Muscle layer of colon (tissue), 2 donors: ENCODE results near the gene PEX6.
"Not testable (repeated sequence)": the region's sequence is repeated elsewhere in the genome, so short reads cannot be mapped to it uniquely, and the experiment has no call there.

ENCODE experiments used
- H3K27ac ChIP-seq: one replicate; pipeline ENCODE4 v1.7.0; 2013; ENCODE audit warnings: low read depth, mild to moderate bottlenecking, low read length, moderate library complexity
- H3K27me3 ChIP-seq, 2 donors: one replicate each; pipeline ENCODE4 v1.7.0; 2013; ENCODE audit warnings: low read length in 2 of 2, mild to moderate bottlenecking in 2 of 2; ENCODE audit not compliant: insufficient read depth in 2 of 2, control insufficient read depth in 1 of 2
- H3K36me3 ChIP-seq: one replicate; pipeline ENCODE4 v1.7.0; 2013; ENCODE audit warnings: mild to moderate bottlenecking, low read length; ENCODE audit not compliant: insufficient read depth
- H3K4me1 ChIP-seq: one replicate; pipeline ENCODE4 v1.7.0; 2013; ENCODE audit warnings: mild to moderate bottlenecking, low read length; ENCODE audit not compliant: insufficient read depth
- H3K4me3 ChIP-seq, 2 donors: one replicate each; pipeline ENCODE4 v1.7.0; 2013; ENCODE audit warnings: low read length in 2 of 2, low read depth in 1 of 2, mild to moderate bottlenecking in 1 of 2, moderate library complexity in 1 of 2
- H3K9ac ChIP-seq: one replicate; pipeline ENCODE4 v1.7.0; 2013; ENCODE audit warnings: low read length
- H3K9me3 ChIP-seq: one replicate; pipeline ENCODE4 v1.7.0; 2013; ENCODE audit warnings: mild to moderate bottlenecking, low read length
- donor health status: abdominal sarcoma.
- donor health status: Adenocarcinoma of cecum.

Gene PEX6

DNA sequence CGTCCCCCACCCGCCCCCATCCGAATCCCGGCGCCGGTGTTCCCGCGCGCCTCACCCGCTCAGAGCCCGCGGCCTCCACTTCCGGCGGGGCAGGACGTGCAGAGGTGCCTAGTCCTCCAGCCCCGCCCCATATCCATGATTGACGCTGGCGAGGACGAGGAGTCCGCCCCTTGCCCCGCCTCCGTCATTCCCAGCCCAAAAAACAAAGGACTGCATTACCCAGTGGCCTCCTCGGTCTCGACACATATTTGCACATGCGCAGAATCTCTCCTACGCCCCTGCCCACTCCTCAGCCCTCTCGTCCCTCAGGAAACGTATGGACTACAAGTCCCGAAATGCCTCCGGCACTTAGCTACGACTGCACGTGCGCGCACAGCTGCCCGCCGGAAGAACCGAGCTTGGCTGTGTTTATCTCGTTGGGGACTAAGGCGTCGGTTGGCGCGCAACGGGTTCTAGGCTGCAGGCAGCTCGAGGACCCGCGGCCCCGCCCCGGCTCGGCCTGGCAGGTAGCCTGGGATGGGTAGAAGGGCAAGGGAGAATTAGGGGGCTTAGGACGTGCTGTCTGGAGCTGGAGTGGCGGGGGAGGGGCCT is 35.0 kb upstream of the PEX6 start, which contains the start of the genes KLHDC3 and MEA1:
Gene KLHDC3 (plus strand): TSS at position 407 of the 591 bp plus-strand sequence. CDS start 2,944 bp downstream, outside the sequence.
Gene MEA1 (minus strand): TSS at position 104 of the 591 bp plus-strand sequence. CDS start 133 bp downstream, outside the sequence.
- Histone ChIP-seq H3K27me3 (no peaks in the 10 kb centered on the region), H3K27ac (peak within 1 kb of the TSS; percentile 78), H3K4me3 (peak within 1 kb of the TSS; percentile 75 to 89), H3K4me1 (peaks cover 39% of the 10 kb centered on the region), H3K9me3 (no peaks in the 10 kb centered on the region), H3K9ac (peak within 1 kb of the TSS; percentile 85), H3K36me3 (peaks cover 46% of the 10 kb centered on the region)

GRCh38 chr6:43013097-43013842 is 34.3 kb upstream of the PEX6 start:
- Histone ChIP-seq H3K27me3 (no peaks in the 10 kb centered on the region), H3K36me3 (peaks cover 46% of the 10 kb centered on the region), H3K4me3 (peak overlapping the region; percentile 50 to 89), H3K4me1 (peaks cover 39% of the 10 kb centered on the region), H3K9me3 (no peaks in the 10 kb centered on the region), H3K9ac (peak overlapping the region; percentile 72), H3K27ac (peak overlapping the region; percentile 78)

DNA sequence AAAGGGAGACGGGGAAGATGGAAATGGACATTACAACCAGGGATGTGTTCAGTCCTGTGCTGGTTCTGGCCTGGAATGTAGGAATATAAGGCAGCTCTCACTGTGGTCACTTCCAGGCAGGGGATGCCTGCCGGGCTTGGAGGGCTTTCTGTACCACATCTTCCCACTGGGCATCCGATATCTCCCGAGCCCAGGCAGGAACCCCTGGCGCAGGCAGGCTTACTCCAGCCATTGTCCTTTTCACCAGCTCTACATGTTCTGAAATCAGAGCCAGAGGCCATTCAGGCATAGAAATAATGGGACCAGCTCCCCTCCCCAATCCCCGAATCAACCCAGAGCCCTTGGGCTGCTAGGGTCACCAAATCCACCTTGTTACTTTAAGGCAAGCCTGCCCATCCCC is 33.4 kb upstream of the PEX6 start:
- Histone ChIP-seq H3K9ac (peak overlapping the region; percentile 72), H3K27ac (no peak overlapping the region), H3K9me3 (no peaks in the 10 kb centered on the region), H3K36me3 (peaks cover 48% of the 10 kb centered on the region), H3K4me3 (no peak overlapping the region), H3K4me1 (peaks cover 39% of the 10 kb centered on the region), H3K27me3 (no peaks in the 10 kb centered on the region)

DNA sequence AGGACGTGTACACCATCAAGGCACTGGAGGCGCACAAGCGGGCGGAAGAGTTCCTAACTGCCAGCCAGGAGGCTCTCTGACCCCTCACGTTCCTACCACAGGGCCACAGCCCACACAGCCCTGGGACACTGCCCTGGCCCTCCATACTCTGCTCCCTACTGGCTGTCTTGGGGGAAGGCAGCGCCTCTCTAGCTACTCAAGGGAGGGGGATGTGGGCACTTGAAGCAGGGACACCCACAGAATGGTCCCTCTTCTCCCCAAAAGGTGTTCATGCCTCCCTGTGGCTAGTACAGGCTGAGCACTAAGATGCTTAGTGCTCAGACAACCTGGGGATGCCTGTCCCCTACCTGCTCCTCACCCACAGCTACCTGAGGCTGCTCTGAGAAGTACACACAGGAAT is 32.2 kb upstream of the PEX6 start:
- H3K4me3 ChIP-seq = no peak overlapping the region
- H3K9me3 ChIP-seq = no peaks in the 10 kb centered on the region
- H3K27me3 ChIP-seq = no peaks in the 10 kb centered on the region
- no peak overlapping the region for H3K9ac ChIP-seq
- no peak overlapping the region for H3K27ac ChIP-seq
- peaks cover 28% of the 10 kb centered on the region for H3K4me1 ChIP-seq
- peaks cover 57% of the 10 kb centered on the region for H3K36me3 ChIP-seq

DNA sequence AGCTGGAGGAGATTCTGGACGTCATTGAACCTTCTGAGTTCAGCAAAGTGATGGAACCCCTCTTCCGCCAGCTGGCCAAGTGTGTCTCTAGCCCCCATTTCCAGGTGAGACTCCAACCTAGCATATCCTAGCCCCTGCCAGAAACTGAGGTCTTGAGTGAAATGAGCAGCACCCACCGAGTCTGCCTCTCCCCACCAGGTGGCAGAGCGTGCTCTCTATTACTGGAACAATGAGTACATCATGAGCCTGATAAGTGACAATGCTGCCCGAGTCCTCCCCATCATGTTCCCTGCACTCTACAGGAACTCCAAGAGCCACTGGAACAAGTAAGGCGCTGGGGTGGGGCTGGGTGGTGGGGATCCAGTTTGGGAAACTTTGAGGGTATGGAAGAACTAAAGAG is 30.1 kb upstream of the PEX6 start:
- Histone ChIP-seq H3K4me1 (peaks cover 12% of the 10 kb centered on the region), H3K27me3 (no peaks in the 10 kb centered on the region), H3K27ac (no peak overlapping the region), H3K4me3 (no peak overlapping the region), H3K9me3 (no peaks in the 10 kb centered on the region), H3K9ac (no peak overlapping the region), H3K36me3 (peaks cover 63% of the 10 kb centered on the region)

DNA sequence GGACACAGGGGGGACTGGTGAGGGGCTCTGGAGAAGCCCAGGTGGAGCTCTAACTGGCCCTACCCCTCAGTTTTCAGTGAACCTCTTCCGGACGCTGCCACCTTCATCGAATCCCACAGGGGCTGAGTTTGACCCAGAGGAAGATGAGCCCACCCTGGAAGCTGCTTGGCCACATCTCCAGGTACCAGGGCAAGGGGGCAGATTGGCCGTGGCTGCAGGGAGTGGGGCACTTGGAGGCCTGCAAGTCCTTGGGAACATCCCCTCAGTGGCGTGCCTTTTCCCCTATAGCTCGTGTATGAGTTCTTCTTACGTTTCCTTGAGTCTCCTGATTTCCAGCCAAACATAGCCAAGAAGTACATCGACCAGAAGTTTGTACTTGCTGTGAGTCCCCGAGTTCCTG is 28.1 kb upstream of the PEX6 start:
- H3K4me1 ChIP-seq = no peaks in the 10 kb centered on the region
- no peak overlapping the region for H3K9ac ChIP-seq
- H3K27me3 ChIP-seq = no peaks in the 10 kb centered on the region
- no peak overlapping the region for H3K27ac ChIP-seq
- no peaks in the 10 kb centered on the region for H3K9me3 ChIP-seq
- peaks cover 62% of the 10 kb centered on the region for H3K36me3 ChIP-seq
- no peak overlapping the region for H3K4me3 ChIP-seq

GRCh38 chr6:43006251-43006650 is 27.3 kb upstream of the PEX6 start:
- Histone ChIP-seq H3K4me3 (no peak overlapping the region), H3K27ac (no peak overlapping the region), H3K9ac (no peak overlapping the region), H3K4me1 (no peaks in the 10 kb centered on the region), H3K36me3 (peaks cover 53% of the 10 kb centered on the region), H3K9me3 (no peaks in the 10 kb centered on the region), H3K27me3 (no peaks in the 10 kb centered on the region)

DNA sequence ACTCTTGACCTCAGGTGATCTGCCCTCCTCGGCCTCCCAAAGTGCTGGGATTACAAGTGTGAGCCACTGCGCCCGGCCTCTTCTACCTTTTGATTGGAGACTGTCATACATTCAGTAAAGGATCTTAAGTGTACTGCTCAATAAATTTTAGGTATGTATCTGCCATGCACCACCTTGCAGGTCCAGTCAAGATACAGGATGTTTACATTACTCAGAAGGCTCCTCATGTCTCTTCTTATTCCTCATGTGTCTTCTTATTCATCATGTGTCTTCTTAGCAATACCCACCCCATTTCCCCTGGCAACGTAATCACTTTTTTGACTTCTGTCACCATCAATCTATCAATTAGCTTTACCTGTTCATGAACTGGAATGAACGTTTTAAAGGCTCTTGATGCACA is 26.9 kb upstream of the PEX6 start:
- Histone ChIP-seq H3K9ac (no peak overlapping the region), H3K9me3 (no peaks in the 10 kb centered on the region), H3K4me3 (no peak overlapping the region), H3K36me3 (peaks cover 49% of the 10 kb centered on the region), H3K27me3 (no peaks in the 10 kb centered on the region), H3K27ac (no peak overlapping the region), H3K4me1 (no peaks in the 10 kb centered on the region)

DNA sequence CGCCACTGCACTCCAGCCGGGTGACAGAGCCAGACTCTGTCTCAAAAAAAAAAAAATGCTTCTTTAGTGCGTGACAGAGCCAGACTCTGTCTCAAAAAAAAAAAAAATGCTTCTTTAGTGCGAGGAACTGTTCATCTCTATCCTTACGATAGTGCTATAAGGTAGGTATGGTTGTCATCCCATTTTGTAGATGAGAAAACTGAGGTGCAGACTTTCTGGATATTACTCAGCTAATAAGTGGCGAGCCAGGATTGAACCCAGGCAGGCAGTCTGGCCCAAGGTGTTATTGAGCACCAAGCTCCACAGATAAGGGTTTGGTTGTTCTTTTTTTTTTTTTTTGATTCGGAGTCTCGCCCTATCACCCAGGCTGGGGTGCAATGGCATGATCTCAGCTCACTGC is 22.9 kb upstream of the PEX6 start:
- Histone ChIP-seq H3K4me3 (no peak overlapping the region), H3K36me3 (peaks cover 10% of the 10 kb centered on the region), H3K27me3 (no peaks in the 10 kb centered on the region), H3K4me1 (no peaks in the 10 kb centered on the region), H3K9me3 (no peaks in the 10 kb centered on the region), H3K27ac (no peak overlapping the region), H3K9ac (no peak overlapping the region)

DNA sequence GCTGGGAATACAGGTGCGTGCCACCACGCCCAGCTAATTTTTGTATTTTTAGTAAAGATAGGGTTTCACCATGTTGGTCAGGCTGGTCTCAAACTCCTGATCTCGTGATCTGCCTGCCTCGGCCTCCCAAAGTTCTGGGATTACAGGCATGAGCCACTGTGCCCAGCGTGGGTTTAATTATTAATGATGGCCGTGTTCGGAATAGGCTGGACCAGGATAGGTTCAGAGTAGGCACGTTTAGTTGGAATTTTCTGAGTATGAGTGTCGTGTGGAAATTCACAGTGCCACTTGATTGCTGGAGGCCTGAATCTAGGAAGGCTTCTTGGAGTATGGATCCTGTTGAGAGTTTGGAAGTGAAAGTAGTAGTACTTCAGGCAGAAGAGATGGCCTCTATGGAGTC is 19.2 kb upstream of the PEX6 start:
- H3K27ac ChIP-seq, H3K27me3 ChIP-seq, H3K36me3 ChIP-seq, H3K9me3 ChIP-seq, H3K9ac ChIP-seq, H3K4me1 ChIP-seq, H3K4me3 ChIP-seq: not testable (repeated sequence)

DNA sequence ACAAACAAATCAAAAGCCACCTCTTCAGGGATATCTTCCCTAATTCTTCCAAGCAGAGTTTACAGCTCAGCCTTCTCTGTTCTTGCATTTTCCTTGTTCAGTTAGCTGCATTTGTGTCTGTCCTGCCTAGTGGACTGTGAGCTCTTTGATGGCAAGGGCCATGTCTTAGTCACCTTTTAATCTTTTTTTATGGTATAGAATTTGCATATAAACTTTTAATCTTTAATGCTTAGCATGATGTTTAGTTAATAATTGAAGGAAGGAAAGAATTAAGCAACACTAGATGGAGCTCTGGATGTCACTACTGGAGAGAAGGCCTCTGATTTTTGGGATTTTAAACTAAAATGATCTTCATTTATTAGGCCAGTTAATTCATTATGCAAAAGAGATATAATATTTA is 17.5 kb upstream of the PEX6 start:
- H3K27me3 ChIP-seq = no peaks in the 10 kb centered on the region
- H3K9ac ChIP-seq = no peak overlapping the region
- H3K27ac ChIP-seq = no peak overlapping the region
- no peak overlapping the region for H3K4me3 ChIP-seq
- no peaks in the 10 kb centered on the region for H3K4me1 ChIP-seq
- no peaks in the 10 kb centered on the region for H3K9me3 ChIP-seq
- H3K36me3 ChIP-seq = peaks cover 2% of the 10 kb centered on the region

DNA sequence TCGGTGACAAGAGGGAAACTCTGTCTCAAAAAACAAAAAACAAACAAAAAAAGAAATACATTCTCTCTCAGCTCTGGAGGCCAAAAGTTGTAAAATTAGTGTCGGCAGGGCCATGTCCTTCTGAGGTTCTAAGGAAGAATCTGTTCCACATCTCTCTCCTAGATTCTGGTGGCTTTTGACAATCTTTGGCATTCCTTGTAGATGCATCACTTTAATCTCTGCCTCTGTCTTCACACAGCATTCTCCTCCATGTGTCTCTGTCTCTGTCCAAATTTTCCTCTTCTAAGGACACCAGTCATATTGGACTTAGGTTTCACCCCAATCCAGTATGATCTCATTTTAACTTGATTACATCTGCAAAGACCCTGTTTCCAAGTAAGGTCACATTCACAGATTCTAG is 14.5 kb upstream of the PEX6 start:
- Histone ChIP-seq H3K4me1 (no peaks in the 10 kb centered on the region), H3K36me3 (peaks cover 21% of the 10 kb centered on the region), H3K9ac (no peak overlapping the region), H3K27me3 (no peaks in the 10 kb centered on the region), H3K27ac (no peak overlapping the region), H3K9me3 (no peaks in the 10 kb centered on the region), H3K4me3 (no peak overlapping the region)
